GM12891 (cell line): ENCODE measurements around the gene SORCS2.

Experiments used
- DNase-seq: peaks from one replicate; pipeline ENCODE4 v3.0.0; 2011; ENCODE audit warnings: low spot score; ENCODE audit not compliant: insufficient read length
- FAIRE-seq: peaks from 2 replicates; lab custom pipeline; 2011; peaks lifted over from hg19 to GRCh38; lab: Jason Lieb, UNC
- PAX5 ChIP-seq: IDR thresholded peaks from 2 replicates; pipeline ENCODE4 v1.6.1; 2011; ENCODE audit warnings: low read length, moderate library complexity, mild to moderate bottlenecking; ENCODE audit not compliant: insufficient read depth, severe bottlenecking
- POLR2A ChIP-seq: IDR thresholded peaks from 2 replicates; pipeline ENCODE4 v1.6.1; 2011; ENCODE audit warnings: low read depth, low read length, control low read depth
- POLR2AphosphoS5 ChIP-seq: IDR thresholded peaks from 2 replicates; pipeline ENCODE4 v1.6.1; 2011; ENCODE audit warnings: low read depth, low read length, control low read depth
- POU2F2 ChIP-seq: IDR thresholded peaks from 2 replicates; pipeline ENCODE4 v1.6.1; 2011; ENCODE audit warnings: low read depth, mild to moderate bottlenecking, control low read depth, low read length, moderate library complexity
- SPI1 ChIP-seq: IDR thresholded peaks from 2 replicates; pipeline ENCODE4 v1.6.1; 2011; ENCODE audit warnings: low read depth, low read length, control low read depth
- TAF1 ChIP-seq: IDR thresholded peaks from 2 replicates; pipeline ENCODE4 v1.6.1; 2011; ENCODE audit warnings: low read depth, low read length, control low read depth

SORCS2 gene

DNA sequence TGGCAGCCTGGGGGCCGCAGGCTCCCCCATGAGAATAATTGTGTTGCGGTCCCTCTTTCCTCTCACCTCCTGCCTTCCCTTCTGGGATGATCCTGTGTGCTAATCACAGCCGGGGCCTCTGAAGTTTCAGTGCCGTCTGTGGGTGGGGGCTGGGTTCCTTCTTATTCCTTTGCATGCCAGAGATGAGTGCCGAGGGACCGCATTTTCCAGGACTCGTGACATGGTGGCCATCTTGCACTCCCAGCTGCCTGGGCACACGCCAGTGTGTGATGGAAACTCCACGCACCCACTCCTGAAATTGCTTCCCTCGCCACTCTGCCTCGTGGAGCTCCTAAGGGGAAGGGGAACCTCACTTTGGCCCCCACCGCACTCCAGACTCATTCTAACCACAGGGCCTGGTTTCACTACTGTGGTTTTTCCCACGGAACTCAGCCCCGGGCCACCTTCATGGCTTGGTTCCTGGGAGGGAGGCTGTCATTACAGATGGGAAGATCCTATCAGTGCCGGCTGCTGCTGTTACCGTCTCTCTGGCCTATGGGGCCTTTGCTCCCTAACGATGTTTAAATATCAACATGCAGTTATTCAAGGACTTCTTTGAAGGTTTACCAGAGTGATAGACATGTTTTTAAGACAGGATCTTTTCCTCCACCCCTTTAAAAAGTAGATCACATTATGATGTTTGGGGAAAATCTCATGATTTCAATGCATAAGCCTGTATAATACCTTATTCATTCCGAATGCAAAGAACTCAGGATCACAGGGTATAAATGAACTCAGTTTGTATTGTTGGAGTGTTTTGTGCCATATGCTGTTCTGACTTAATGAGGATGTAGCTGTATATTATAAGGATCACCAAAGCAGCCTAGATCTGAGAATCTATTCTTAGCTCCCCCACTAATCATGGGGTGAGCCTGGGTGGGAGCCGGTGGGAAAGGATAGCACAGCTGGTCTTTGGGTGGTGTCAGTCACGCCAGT is 89.6 kb downstream of the SORCS2 start:
- TF ChIP-seq POU2F2 (no peak), POLR2A (no peak), POLR2AphosphoS5 (no peak), TAF1 (no peak), SPI1 (no peak)
- no peak for FAIRE-seq
- no peak for DNase-seq

DNA sequence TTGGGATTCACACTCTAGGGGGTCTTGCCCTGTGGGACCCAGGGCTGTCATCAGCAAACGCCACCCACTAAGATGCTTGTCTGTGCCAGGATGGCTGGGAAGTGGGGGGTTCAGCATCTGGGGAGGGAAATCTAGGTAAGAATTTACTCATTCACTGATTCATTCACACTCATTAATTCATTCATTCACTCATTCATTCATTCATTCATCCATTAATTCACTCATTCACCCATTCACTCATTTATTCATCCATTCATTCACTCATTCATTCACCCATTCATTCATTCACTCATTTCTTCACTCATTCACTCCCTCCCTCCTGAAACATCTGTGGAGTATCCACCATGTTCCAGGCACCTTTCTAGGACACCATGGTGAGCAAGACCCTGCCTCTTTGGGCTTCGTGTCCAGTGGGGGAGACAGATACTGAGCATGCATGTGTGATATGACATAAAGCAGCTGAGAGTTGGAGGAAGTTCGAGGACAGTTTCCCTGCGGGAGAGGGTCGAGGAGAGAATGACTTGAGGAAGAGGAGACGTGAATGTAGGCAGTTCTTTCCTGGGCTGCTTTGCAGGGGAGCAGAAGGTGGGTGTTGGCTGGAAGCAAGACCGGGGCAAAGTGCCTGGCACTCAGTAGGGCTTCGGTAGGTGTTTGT is 90.6 kb downstream of the SORCS2 start:
- FAIRE-seq = no peak
- DNase-seq = no peak
- TF ChIP-seq SPI1 (no peak), POU2F2 (no peak), POLR2A (no peak), PAX5 (no peak), TAF1 (no peak), POLR2AphosphoS5 (no peak)

DNA sequence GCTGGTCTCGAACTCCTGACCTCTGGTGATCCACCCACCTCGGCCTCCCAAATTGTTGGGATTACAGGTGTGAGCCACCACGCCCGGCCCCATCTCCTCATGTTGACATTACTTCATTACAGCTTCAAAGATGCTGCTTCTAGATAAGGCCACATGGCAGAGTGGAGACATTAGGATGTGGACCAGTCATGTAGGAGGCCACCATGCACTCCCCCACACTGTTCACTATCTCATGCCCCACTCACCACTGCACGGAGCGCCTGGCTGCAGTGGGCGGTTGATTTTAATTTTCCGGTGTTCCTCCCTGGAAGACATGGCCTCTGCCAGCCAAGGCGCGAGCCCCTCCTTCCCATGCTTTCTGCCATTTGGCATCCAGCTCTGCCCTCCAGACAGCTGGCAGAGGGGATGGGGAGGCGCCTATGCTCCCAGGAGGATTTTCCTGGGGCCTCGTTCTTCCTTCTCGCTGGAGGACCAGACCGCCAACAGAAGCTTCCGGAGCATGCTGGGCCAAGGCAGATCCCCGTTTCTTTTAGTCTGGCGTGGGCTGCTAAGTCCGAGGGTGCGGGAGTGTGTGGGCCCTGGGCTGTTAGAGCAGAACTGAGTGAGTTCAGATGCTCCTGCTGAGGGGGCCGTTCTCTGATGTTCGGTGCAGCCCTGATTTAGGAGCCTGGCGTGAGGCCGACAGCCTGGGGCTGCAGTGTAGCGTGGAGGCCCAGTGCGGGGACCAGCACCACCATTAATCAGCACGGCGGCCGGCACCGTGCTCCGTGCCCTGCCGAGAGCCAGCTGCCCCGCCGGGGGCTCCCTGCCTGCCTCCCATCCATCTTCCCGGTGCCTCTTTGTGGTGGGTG is 93.1 kb downstream of the SORCS2 start:
- no peak for DNase-seq
- FAIRE-seq = no peak

DNA sequence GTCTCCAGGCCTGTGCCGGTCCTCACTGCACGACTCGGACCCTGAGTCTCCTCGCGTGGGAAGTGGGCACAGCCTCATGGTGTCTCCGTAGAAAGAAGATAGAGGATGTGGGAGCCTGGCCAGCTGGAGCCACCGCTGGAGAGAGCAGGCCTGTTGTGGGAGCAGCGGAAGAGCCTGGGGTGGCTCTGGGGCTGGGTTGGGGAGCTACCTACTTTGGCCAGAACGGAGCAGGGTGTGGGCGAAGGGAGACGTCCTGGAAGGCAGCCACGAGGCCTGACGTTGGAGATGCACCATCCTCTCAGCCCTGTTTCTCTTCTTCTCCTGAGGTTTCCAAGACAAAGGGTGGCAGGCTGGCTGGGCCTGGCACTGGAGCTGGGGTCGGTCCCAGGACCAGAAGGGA is 93.8 kb downstream of the SORCS2 start:
- FAIRE-seq (no peak), DNase-seq (no peak)
- TF ChIP-seq POU2F2 (no peak), POLR2A (no peak), SPI1 (no peak), POLR2AphosphoS5 (no peak), PAX5 (no peak), TAF1 (no peak)

More for the DNA sequence above, 93.1 kb downstream of the SORCS2 start:
- no peak for TF ChIP-seq POU2F2
- no peak for TF ChIP-seq PAX5
- no peak for TF ChIP-seq POLR2A
- TF ChIP-seq TAF1 = no peak
- no peak for TF ChIP-seq POLR2AphosphoS5
- no peak for TF ChIP-seq SPI1

DNA sequence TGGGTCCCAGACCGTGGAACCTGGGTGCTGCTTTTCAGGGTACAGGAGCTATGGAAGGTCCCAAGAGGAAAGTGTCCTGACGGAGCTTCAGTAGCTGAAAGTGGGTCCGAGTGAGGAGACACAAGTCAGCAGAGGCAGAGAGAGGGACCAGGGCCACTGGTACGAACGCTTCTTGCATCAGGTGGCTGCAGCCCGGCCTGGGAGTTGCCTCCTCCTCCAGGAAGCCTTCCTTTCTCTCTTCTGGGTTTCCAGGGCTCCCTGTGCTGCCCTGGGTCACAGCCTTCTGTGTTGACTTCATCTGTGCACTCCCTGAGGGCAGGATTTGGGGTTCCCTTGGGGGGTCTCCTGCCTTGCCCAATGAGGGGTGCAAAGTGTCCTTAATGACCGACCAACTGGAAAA is 94.5 kb downstream of the SORCS2 start:
- FAIRE-seq = no peak
- no peak for DNase-seq
- TF ChIP-seq POLR2AphosphoS5 (no peak), TAF1 (no peak), POLR2A (no peak), POU2F2 (no peak)

DNA sequence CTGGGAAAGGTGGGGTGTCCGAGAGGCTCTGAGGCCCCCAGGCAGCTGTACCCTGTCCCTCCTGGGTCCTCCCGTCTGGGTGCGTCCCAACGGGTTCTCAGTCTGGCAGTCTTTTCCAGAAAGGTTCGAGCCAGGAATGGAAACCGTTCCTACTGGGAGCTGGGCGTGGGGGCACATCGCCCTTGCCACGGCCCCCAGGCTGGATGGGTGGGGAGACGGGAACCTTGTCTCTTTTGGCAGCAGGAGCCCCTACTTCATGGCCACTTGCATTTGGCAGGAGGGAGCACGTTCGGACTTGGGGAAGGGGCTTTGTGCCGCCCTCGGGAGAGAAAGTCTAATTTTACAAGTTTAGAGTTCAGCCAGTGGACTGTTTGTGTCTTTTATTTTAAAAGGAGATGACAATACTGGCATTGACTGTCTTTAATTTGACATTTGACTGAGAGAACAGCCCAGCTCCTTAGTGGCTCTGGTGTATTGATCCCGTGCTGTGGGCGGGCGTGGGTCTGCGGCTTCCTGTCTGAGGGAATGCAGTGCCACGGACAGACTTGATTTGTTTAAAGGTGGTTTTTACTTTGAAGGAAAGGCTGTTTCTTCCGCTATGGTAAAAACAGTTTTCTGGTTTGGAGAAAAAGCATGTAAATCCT is 95.1 kb downstream of the SORCS2 start:
- DNase-seq = no peak
- TF ChIP-seq POLR2AphosphoS5 (no peak), POU2F2 (no peak), POLR2A (no peak), PAX5 (no peak), SPI1 (no peak), TAF1 (no peak)
- FAIRE-seq = no peak

DNA sequence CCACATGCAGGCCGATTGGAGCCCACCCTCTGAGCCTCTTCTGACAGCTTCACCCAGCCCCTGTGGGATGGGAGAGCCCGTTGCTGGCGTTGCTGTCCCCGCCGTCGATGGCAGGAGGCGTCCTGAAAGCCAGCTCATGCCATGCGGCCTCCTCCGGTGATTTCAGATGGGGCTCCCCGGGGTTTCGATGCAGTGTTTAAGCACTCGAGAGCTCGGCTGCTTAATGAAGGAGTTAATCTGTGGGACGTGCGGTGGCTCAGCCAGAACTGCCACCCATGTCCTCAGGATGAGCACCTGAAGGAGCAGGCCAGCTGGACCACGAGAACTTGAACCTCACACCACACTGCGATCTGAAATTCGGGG is 95.6 kb downstream of the SORCS2 start:
- DNase-seq = no peak
- no peak for FAIRE-seq
- no peak for TF ChIP-seq POU2F2

DNA sequence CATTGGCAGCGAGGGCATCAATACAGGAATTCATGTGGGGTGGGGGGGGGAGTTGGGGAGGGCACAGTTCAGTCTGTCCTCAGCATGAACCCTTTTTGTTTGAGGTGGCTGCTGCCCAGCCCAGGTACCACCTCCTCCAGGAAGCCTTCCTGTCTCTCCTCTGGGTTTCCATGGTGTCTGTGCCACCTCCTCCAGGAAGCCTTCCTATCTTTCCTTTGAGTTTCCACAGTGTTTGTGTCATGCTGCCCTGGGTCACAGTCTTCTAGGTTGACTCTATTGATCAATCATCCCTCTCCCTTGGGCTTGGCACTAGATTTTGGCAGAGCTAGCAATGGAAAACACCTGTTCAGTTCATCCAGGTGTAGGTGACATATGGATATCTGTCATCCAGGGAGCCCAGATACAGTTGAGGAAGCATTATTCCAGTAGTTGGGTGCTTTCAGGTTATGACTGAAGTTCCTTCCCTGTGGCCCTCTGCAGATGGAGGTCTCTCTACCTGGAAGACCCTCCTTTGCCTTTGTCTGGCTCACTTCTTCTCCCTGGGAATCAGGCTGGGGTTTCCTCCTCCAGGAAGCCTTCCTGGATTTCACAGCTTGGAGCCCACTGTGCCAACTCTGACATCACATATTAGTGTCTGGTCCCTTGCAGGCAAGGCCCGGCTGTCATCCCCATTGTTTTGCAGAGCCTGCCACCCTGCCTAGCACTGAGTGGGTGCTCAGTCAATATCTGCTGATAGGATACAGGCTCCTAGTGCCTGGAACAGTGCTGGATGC is 96.6 kb downstream of the SORCS2 start:
- DNase-seq (no peak), FAIRE-seq (no peak)
- TF ChIP-seq POLR2A = no peak
- TF ChIP-seq SPI1 = no peak
- TF ChIP-seq POU2F2 = no peak
